ENCODE data around the gene LGALS3.

LGALS3 gene

DNA sequence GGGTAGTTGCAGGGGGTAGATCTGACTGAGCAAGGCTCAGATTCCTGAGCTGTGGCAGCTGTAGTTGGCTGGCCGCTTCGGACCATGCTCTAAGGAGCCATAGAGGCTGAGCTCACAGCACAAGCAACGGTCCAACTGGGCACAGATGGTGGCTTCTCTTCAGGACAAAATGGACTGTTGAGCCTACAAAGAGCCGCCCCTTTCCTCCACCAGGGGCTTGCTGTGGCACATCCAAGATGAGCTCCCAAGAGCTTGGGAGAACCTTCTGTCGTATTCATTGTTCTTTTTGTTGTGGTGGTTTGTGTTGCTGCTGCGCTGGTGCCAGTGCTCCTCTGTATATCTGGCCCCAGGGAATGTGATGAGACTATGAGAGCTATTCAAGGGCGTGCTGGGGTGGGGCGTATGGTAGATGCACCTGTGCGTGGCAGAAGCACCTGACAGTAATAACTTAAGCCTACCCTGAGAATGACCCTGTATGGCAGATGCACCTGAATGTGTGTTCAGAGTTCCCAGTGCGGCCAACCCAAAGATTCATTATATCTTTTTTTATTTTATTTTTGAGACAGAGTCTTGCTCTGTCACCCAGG, 17.8 kb upstream of the LGALS3 start:
- no peak for FAIRE-seq
- DNase-seq (ENCODE audit: insufficient read length, low spot score): no peak

DNA sequence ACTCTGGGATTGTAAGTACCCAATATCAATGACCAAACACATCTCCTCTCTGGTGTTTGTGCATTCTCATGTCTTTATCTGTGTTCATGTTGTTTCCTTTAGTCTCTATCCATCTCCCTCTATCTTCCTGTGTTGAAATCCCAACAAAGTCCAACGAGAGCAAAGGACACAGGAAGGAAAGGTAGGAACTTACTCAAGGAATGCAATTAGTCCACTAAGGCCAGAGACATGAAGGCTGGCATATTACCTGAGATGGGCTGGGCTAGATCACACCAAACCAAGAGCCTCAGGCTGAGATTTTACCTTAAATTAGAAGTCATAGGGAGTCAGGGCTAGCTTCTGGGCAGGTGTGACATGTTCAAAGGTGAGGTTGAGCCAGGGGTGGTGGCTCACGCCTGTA, 14.3 kb upstream of the LGALS3 start:
- FAIRE-seq: no peak
- no peak for DNase-seq (ENCODE audit: insufficient read length, low spot score)

GRCh38 chr14:55115460-55115859, 13.6 kb upstream of the LGALS3 start:
- no peak for FAIRE-seq

GRCh38 chr14:55115861-55116245, 13.2 kb upstream of the LGALS3 start:
- DNase-seq (ENCODE audit: insufficient read length, low spot score) (no peak), FAIRE-seq (no peak)

More at GRCh38 chr14:55115460-55115859, 13.6 kb upstream of the LGALS3 start:
- no peak for DNase-seq (ENCODE audit: insufficient read length, low spot score)

DNA sequence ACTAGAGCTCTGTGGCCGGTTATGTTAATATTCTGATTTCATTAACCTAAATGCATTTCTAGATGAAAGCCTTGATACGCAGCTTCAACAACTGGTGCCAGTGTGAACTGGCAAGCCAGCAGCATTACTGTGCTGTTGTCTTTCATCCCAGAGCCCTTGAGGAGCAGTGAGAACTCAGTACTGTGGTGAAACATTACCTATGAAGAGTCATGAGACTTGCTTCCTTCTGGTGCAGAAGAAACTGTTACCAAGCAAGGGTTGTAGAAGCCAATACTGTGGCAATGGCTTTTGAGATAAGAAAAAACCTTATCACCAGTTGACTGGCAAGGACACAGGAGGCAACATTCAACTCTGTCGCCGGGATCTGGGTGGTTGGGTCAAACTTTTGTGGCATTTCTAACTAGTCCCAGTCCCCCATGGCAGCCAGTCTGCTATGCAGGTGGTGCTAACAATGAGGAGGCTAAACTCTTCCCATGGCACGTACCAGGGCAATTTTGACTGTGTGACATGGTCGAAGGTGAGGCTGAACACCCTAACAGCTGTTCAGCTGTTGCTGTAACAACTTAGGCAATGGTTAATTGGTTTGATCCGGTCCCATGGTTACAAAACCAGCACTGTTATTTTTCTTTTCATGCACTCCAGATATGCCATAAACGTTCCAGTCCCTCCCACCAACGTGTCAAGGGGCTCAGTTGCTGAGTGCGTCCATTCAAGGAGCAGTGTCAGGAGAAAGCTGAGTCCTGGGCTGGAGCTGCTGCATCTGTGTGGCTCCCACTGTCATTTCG, 12.6 kb upstream of the LGALS3 start:
- FAIRE-seq (no peak), DNase-seq (ENCODE audit: insufficient read length, low spot score) (no peak)

DNA sequence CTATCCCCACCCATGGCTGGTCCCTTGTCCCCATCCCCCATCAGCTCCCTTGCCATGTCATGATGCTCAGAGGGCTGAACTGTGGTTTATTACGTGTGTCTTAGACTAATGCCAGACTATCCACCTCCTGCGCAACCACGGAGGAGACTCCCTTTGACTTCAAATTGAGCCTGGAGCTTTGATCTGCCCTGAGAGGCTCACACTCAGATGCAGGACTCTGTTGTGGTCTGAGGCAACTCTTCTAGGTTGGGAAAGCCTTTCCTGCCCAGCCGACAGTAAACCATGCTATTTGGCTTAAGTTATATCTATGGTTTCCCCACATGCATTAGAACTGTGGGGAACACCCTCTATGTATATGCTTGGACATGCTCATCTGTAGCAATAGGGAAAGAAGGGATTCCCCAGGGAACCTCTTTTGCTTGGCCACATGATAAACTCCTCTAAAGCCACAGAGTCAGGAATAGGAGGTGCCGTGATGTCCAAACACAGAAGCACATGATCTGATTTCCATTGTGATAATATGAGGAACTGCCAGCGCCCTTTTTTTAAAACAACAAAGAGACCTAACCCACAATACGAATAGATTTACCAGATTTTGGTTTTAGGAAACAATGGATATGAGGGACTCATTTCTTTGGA, 11.1 kb upstream of the LGALS3 start:
- FAIRE-seq (peak; percentile 23), DNase-seq (ENCODE audit: insufficient read length, low spot score) (no peak)

DNA sequence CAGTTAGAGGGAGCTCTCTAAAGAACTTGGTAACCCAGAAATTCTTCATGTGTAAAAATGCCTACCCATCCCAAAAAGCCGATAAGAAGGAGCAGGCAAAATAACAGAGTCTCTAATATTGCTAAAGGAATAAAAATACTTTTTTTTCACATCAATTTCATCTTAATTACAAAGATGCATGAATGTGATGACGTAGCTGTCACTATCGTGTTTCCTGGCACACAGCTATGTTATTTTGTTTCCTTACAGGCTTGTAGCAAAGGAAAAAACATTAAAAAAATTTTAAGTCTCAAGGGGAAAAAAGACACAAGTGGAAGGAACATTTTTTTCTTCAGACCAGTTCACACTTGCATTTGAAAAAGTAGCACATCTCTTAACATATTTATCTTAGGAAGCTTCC, 10.3 kb upstream of the LGALS3 start:
- DNase-seq (ENCODE audit: insufficient read length, low spot score): no peak
- FAIRE-seq: no peak

DNA sequence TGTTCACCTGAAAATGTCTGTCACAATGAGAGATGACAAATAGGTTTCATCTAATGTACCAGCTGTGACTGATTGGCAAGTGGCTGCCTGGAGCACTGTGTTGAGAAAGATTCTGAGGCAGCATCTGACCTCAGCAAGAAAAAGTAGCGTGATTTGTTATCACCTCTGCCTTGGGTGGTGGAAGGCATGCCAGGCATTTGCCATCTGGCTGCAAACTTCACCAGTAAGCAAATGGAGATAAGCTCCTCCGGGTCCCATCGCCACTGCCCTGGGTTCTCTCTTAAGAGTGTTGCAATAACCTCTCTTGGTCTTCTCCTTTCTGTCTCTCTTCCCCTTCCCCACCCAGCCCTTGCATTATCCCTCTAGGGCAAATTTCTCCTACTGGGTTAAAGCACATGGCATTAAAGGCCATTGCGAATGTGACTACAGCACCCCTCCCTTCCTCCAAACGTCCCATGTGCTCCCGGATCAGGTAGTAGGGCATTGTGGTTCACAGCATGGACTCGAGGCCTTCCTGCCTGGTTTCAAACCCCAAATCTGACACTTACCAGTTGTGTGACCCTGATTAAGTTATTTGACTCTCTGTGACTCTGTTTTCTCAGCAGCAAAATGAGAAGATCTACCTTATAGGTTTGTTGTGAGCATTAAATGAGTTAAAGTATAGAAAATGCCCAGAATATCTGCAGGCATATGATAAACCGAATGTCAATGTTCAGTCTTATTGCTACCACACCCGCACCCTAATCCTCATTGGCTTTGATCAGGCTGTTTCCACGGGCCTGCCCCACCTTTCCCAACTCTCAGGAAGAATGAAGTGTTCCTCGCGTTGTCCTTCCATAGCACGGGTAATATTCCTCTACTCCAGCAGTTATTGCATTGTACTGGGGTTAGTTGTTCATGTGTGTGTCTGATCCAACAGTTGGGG, 8.2 kb upstream of the LGALS3 start:
- FAIRE-seq: no peak
- no peak for DNase-seq (ENCODE audit: insufficient read length, low spot score)

DNA sequence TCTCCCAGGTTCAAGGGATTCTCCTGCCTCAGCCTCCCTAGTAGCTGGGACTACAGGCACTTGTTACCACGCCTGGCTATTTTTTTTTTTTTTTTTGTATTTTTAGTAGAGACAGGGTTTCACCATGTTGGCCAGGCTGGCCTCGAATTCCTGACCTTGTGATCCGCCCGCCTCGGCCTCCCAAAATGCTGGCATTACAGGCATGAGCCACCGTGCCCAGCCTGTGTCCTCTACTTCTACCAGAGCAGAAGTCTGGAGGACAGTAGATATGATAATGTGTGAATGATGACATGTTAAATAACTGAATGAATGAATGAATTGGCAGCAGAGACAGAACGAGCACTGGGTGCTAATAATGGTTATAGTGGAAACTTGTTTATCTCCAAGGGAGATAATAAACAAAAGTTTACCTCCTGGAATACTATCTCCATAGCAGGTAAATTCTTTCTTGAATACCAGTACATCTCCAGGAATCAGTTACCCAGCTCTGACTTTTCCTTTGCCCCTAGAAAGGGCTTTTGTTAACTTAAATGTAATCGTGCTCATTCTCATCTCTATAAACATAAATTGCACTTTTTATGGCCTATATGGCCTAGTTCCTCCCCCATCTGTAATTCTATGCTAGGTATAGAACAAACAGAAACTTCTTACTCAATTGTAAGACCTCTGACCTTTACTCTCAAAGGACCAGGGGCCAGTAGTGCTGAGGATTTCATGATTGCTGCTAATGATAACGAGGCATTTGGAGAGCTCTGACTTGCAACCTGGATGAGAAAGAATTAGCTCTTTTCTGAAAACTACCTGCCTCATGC, 7.2 kb upstream of the LGALS3 start:
- FAIRE-seq: no peak
- no peak for DNase-seq (ENCODE audit: insufficient read length, low spot score)

DNA sequence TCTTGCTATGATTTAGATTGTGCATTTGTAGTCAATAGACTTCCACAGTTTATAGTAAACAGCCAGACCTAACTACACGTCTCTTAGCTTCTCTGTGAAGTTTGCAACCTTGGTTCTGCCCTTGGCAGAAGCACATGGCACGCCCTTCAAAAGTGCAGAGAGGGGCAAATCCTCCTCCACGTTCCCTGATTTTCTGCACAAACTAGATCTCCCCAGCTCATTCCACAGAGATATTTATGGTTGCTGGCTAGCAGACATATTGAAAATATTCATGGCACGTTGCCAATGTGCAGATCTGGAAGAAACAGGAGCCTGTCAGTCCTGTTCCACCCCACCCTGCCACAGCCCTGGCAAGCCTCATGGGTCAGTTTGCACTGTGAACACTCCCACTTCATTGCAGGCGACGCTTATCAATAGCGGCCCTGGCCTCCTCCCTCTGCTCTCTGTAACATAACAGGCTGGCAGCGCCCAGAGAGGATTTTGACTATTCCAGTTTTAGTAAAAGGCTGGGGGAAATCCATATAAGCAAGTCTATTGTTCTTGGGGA, 6.5 kb upstream of the LGALS3 start:
- DNase-seq (ENCODE audit: insufficient read length, low spot score) (no peak), FAIRE-seq (no peak)

DNA sequence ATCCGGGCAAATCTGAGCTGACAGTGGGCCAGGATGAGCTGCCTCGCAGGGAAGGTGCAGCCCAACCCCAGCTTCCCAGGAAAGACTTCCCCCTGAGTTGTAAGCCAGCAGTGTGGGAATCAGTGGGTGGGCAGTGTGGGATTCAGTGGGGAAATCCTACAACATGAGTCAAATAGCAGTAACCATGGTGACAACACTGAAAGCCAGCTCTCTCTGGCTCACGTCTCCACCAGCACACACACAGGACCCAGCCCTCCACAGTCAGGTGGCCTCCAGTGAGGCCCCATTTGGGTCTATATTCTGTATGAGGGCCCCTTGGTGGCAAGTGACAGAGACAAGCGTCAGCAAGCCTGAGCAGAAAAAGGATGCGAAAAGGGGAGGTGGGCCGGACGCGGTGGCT, 6.0 kb upstream of the LGALS3 start:
- DNase-seq (ENCODE audit: insufficient read length, low spot score): no peak
- FAIRE-seq: no peak

DNA sequence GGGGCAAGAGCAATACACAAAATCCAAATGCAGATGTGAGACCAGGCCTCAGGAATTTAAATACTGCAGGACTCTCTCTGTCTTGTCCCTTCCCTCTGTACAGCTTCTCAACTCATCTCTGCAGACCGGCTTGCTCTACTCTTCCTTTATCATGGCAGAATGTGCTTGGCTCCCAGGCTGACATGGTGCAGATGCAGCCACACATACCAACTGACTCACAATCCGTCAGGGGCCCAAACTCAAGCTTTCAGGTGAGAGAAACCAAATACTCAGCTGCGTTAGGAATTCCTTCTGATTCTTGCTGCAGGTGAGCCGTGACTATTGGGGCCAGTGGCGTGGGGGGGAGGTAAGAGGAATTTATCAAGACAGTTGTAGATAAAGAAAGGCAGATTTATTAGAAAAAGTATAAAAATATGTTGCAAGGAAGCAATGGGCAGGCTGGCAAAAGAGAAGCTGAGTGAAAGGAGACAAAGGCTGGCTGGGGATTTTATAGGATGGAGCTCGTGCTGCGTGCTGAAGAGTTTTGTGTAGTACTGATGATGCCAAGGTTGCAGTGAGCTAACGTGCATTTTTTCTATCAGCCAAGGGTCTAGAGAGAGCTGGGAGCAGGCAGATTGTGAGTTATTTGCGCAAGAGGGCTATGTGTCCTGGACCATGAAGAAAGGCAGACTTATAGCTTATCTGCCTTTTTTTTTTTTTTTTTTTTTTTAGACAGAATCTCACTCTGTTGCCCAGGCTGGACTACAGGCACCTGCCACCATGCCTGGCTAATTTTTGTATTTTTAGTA, 5.0 kb upstream of the LGALS3 start:
- FAIRE-seq (no peak), DNase-seq (ENCODE audit: insufficient read length, low spot score) (no peak)

DNA sequence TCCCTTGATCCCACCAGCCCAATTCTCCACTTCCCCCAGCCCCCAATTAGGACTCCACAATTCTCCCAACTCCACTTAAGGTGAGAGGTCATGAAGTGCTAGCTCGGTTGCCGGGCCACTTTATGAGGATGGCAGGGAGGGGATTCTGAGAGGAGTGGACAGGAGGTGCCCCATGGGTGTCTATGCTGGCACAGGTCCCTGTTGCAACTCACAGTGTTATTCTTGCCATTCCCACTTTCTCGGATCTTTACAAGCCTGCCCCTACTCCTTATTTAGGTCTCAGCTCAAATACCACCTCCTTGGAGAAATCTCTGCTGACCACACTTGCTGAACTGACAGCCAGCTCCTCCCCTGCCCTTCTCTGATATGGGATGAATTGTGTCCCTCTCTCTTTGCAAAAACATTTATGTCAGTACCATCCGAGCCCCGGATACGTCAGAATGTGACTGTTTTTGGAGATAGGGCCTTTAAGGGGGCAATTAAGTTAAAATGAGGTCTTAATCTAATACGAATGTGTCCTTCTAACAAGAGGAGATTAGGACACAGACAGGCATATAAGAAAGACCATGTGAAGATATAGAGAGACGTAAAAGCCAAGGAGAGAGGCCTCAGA, 4.2 kb upstream of the LGALS3 start:
- FAIRE-seq (no peak), DNase-seq (ENCODE audit: insufficient read length, low spot score) (no peak)

DNA sequence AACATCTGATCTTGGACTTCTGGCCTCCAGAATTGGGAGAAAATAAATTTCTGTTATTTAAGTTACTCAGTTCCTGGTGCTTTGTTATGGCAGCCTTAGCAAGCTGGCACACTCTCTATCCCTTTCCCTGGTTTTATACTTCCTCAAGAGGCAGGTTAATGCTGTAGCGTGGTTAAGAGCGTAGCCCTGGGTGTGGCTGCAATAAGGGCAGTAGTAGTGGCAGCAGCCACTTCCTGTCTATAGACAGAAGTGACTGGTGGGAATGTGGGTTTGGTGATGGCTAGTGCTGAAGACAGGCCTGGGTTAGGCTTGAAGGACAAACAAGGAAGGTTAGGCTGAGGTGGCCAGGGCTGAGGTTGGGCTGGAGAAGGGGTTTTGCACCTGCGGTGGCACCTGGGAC, 3.6 kb upstream of the LGALS3 start:
- FAIRE-seq (no peak), DNase-seq (ENCODE audit: insufficient read length, low spot score) (no peak)

DNA sequence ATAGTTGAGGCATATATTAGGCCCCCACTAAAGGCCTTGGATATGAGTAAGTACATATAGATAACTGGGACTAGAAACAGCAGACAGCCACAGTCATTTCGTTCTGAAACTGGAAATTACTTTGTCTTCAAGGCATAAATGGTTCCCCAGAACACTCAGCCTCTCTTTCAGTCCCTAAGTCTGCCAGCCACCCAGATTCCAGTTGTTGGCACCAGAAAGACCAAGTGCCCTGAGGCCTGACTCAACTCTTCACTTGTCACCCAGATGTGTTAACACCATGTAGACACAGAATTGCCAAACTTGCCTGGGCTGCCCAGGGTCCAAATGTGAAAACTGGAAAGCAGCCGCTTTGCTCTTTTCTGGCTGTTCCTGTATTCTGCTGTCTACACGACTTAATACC, 3.0 kb upstream of the LGALS3 start:
- FAIRE-seq: no peak
- no peak for DNase-seq (ENCODE audit: insufficient read length, low spot score)

DNA sequence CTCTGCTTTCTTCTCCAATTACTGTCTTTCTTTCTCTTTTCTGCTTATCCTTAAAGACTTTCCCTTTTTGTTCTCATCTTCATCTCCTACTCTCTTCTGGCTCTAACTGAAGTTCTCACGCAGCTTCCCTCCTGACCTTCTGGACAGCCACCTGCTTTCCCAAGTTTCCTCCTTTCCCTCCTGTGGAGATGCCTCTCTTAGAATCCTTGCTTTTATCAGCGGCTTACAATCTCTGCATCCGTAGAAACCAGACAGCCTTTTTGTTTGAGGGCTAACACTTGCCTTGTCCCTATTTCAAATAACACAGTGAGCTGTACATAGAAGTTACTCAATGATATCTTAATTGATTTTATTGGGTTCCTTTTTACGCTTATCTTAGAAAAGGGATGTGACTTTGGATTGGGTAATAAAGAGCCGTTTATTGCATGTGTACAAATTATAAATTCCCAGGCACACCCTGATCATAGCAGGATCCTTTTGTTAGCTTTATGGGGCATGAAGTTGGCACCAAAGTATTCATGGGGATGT, 2.1 kb upstream of the LGALS3 start:
- DNase-seq (ENCODE audit: insufficient read length, low spot score) (no peak), FAIRE-seq (no peak)

DNA sequence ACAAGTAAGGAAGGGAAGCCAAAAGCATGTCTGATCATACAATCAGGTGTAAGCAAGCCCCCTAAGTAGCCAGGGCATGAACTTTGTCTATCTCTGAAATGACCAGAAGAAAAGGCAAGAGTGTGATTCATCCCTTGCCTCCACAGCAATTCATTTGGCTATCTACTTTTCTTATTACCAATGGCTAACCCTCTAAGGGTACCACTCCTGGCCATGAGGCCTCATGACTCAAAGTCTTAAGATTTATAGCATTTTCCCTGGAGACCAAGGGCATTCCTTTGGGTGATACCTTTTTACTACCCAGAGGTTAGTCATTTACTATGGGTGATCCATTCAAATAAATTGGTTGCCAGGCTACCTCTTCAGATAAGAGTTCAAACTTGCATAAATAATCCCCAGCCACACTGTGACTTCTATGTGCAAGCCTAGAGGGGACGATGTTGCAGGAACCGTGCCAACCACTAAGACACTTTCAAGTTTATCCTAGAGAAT, 1.5 kb upstream of the LGALS3 start:
- DNase-seq (ENCODE audit: insufficient read length, low spot score): no peak
- no peak for FAIRE-seq

GRCh38 chr14:55128386-55129085, 516 bp upstream of the LGALS3 start:
- peak; percentile 48 for FAIRE-seq
- DNase-seq (ENCODE audit: insufficient read length, low spot score): no peak
